ENCODE measurements around the gene CCL16.
A peak's percentile ranks its signal among the peaks of the same experiment; 100 is the strongest.

CCL16 gene

DNA sequence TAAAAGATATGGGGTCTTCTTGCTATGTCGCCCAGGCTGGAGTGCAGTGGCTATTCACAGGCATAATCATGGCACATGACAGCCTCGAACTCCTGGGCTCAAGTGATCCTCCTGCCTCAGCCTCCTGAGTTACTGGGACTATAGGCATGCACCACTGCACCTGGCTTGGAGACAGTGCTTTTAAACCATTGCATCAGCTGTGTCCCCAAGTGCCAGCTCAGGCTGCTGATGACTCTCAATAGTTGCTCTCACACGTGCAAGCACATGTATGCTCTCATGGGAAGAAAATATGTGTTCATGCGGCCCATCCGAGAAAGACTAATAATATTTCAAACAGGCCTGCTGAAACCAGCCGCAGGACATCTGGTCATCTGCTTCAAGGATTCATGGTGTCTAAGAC, 8.8 kb downstream of the CCL16 start:
- H3K27me3 ChIP-seq (ENCODE audit: control insufficient read depth in 1 of 2, insufficient read depth in 2 of 2, low read length in 2 of 2), result no peaks in the 10 kb centered on the region
- H3K4me1 ChIP-seq (ENCODE audit: control insufficient read depth in 1 of 2, insufficient read depth in 2 of 2, low read length in 2 of 2), result peaks cover 27 to 31% of the 10 kb centered on the region in 2 donors
- H3K9me3 ChIP-seq (ENCODE audit: control insufficient read depth in 1 of 2, low read length in 2 of 2), result no peaks in the 10 kb centered on the region
- H3K36me3 ChIP-seq (ENCODE audit: control insufficient read depth in 1 of 2, insufficient read depth in 2 of 2, low read length in 2 of 2), result no peaks in the 10 kb centered on the region
- no peak overlapping the region for H3K9ac ChIP-seq (ENCODE audit: low read depth in 1 of 2, low read length in 2 of 2)
- H3K4me3 ChIP-seq (ENCODE audit: low read depth in 1 of 2, low read length in 2 of 2), result no peak overlapping the region
- no peak overlapping the region for H3K27ac ChIP-seq (ENCODE audit: low read depth, low read length)

DNA sequence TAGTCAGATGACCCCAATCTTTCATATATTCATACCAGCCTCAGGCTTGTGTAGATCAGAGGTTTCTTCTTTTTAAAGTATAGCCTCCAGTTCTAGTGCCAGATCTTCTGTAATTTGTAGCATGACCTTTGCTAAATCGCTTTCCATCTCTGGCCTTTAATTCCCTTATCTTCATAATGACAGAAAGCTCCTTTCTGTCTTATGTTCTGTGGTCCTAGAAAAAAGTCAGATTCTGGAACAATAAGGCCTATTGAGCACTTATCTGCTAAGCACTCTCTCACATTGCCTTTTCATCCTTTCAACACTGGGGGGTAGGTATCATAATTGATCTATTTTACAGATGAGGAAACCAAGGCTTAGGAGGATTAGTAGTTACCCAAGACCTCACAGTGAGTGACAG, 9.2 kb downstream of the CCL16 start:
- Histone ChIP-seq H3K27me3 (ENCODE audit: control insufficient read depth in 1 of 2, insufficient read depth in 2 of 2, low read length in 2 of 2) (no peaks in the 10 kb centered on the region), H3K9me3 (ENCODE audit: control insufficient read depth in 1 of 2, low read length in 2 of 2) (no peaks in the 10 kb centered on the region), H3K4me1 (ENCODE audit: control insufficient read depth in 1 of 2, insufficient read depth in 2 of 2, low read length in 2 of 2) (peaks cover 27 to 31% of the 10 kb centered on the region in 2 donors), H3K9ac (ENCODE audit: low read depth in 1 of 2, low read length in 2 of 2) (no peak overlapping the region), H3K27ac (ENCODE audit: low read depth, low read length) (no peak overlapping the region), H3K4me3 (ENCODE audit: low read depth in 1 of 2, low read length in 2 of 2) (no peak overlapping the region), H3K36me3 (ENCODE audit: control insufficient read depth in 1 of 2, insufficient read depth in 2 of 2, low read length in 2 of 2) (no peaks in the 10 kb centered on the region)

DNA sequence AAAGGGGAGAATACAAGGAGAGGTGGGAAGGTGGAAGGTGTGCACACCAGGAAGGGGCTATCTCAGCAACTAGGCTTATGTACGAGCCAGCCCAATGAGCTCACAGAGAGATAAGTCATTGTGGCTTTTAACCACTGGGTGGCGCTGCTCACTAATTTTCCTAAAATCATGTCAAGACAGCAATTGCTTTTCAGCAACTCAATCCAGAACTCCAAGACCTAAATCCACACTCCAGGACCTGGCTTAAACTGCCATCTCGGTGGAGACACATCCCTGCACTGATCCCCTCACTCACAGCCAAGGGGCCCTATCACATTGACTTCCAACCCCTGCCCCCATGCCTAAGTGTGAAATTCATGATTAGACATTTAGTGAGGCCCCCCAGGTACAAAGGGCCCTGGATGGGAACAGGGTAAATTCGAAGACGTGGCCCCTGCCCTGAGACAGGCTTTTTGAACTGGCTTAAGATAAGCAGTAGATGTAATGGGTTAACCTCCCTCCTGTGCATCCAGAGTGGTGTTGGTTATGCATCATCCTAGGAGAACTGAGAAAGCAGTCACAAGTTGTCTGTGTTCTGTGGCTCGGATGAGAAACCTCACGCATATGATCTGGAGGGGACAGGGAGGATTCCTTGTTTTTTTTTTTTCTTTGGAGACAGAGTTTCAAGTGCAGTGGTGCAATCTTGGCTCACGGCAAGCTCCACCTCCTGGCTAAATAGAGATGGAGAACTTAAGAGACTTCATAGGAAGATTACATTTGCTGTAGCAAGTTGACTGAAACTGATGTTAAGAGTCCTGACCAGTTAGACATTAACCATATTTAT, 11.5 kb downstream of the CCL16 start:
- H3K27ac ChIP-seq (ENCODE audit: low read depth, low read length), result no peak overlapping the region
- H3K9me3 ChIP-seq (ENCODE audit: control insufficient read depth in 1 of 2, low read length in 2 of 2), result no peaks in the 10 kb centered on the region
- H3K4me1 ChIP-seq (ENCODE audit: control insufficient read depth in 1 of 2, insufficient read depth in 2 of 2, low read length in 2 of 2), result peaks cover 26 to 27% of the 10 kb centered on the region in 2 donors
- H3K9ac ChIP-seq (ENCODE audit: low read depth in 1 of 2, low read length in 2 of 2), result no peak overlapping the region
- H3K36me3 ChIP-seq (ENCODE audit: control insufficient read depth in 1 of 2, insufficient read depth in 2 of 2, low read length in 2 of 2), result no peaks in the 10 kb centered on the region
- no peak overlapping the region for H3K4me3 ChIP-seq (ENCODE audit: low read depth in 1 of 2, low read length in 2 of 2)
- H3K27me3 ChIP-seq (ENCODE audit: control insufficient read depth in 1 of 2, insufficient read depth in 2 of 2, low read length in 2 of 2), result no peaks in the 10 kb centered on the region

DNA sequence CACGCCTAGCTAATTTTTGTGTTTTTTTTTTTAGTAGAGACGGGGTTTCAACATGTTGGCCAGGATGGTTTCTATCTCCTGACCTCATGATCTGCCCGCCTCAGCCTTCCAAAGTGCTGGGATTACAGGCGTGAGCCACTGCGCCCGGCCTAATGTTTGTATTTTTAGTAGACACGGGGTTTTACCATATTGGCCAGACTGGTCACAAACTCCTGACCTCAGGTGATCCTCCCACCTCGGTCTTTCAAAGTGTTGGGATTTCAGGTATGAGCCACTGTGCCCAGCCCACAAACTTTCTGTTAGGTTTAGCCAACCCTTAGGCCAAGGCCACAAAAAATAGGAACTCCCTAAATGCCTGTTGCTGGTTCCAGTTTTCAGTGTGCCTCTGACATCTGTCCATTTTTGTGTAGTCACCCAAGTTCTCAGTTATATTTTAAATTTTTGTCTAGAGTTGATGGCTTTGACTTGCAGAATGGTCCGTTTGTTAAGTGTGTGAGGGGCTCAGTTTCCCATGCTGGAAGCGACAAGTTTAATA, 12.7 kb downstream of the CCL16 start:
- Histone ChIP-seq H3K4me3 (ENCODE audit: low read depth in 1 of 2, low read length in 2 of 2) (no peak overlapping the region), H3K36me3 (ENCODE audit: control insufficient read depth in 1 of 2, insufficient read depth in 2 of 2, low read length in 2 of 2) (no peaks in the 10 kb centered on the region), H3K9ac (ENCODE audit: low read depth in 1 of 2, low read length in 2 of 2) (no peak overlapping the region), H3K9me3 (ENCODE audit: control insufficient read depth in 1 of 2, low read length in 2 of 2) (no peaks in the 10 kb centered on the region), H3K27ac (ENCODE audit: low read depth, low read length) (no peak overlapping the region), H3K27me3 (ENCODE audit: control insufficient read depth in 1 of 2, insufficient read depth in 2 of 2, low read length in 2 of 2) (no peaks in the 10 kb centered on the region), H3K4me1 (ENCODE audit: control insufficient read depth in 1 of 2, insufficient read depth in 2 of 2, low read length in 2 of 2) (peaks cover 21 to 22% of the 10 kb centered on the region in 2 donors)

DNA sequence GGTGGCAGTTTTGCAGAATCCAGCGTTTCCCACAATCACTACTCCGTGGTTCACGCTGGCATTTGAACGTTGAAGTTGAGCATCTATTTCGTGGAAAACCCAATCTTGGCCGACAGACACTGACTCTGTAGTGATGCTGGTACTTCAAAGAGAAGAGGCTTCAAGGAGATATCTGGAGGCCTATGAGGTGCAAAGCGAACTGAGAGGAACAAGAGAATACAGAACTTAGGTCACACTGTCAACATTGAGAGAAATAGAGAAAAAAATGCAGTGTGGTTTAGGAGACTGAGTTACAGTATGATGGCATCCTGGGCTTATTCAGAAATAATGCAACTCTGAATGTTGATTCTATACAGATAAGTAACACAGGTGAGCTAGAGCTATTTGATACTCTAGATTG, 16.0 kb downstream of the CCL16 start:
- Histone ChIP-seq H3K9me3 (ENCODE audit: control insufficient read depth in 1 of 2, low read length in 2 of 2) (no peaks in the 10 kb centered on the region), H3K9ac (ENCODE audit: low read depth in 1 of 2, low read length in 2 of 2) (no peak overlapping the region), H3K4me3 (ENCODE audit: low read depth in 1 of 2, low read length in 2 of 2) (no peak overlapping the region), H3K27ac (ENCODE audit: low read depth, low read length) (no peak overlapping the region), H3K36me3 (ENCODE audit: control insufficient read depth in 1 of 2, insufficient read depth in 2 of 2, low read length in 2 of 2) (no peaks in the 10 kb centered on the region), H3K4me1 (ENCODE audit: control insufficient read depth in 1 of 2, insufficient read depth in 2 of 2, low read length in 2 of 2) (peaks cover 5 to 6% of the 10 kb centered on the region in 2 donors), H3K27me3 (ENCODE audit: control insufficient read depth in 1 of 2, insufficient read depth in 2 of 2, low read length in 2 of 2) (peaks cover 0 to under 1% of the 10 kb centered on the region in 2 donors)

DNA sequence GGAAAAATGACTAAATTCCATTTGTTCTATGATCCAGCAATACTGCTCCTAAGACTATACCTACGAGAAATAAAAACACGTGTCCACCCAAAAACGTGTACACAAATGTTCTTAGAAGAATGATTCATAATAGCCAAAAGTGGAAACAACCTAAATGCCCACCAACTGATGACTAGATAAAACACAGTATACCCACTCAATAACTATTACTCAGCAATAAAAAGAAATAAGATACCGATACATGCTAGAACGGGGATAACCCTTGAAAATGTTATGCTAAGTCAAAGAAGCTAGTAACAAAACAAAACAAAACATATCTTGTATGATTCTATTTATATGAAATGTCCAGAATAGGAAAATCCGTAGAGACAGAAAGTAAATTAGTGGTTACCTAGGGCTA, 17.6 kb downstream of the CCL16 start:
- Histone ChIP-seq H3K36me3 (ENCODE audit: control insufficient read depth in 1 of 2, insufficient read depth in 2 of 2, low read length in 2 of 2) (no peaks in the 10 kb centered on the region), H3K4me3 (ENCODE audit: low read depth in 1 of 2, low read length in 2 of 2) (no peak overlapping the region), H3K4me1 (ENCODE audit: control insufficient read depth in 1 of 2, insufficient read depth in 2 of 2, low read length in 2 of 2) (no peaks in the 10 kb centered on the region), H3K27me3 (ENCODE audit: control insufficient read depth in 1 of 2, insufficient read depth in 2 of 2, low read length in 2 of 2) (peaks cover 1 to 4% of the 10 kb centered on the region in 2 donors), H3K27ac (ENCODE audit: low read depth, low read length) (no peak overlapping the region), H3K9me3 (ENCODE audit: control insufficient read depth in 1 of 2, low read length in 2 of 2) (no peaks in the 10 kb centered on the region), H3K9ac (ENCODE audit: low read depth in 1 of 2, low read length in 2 of 2) (no peak overlapping the region)

DNA sequence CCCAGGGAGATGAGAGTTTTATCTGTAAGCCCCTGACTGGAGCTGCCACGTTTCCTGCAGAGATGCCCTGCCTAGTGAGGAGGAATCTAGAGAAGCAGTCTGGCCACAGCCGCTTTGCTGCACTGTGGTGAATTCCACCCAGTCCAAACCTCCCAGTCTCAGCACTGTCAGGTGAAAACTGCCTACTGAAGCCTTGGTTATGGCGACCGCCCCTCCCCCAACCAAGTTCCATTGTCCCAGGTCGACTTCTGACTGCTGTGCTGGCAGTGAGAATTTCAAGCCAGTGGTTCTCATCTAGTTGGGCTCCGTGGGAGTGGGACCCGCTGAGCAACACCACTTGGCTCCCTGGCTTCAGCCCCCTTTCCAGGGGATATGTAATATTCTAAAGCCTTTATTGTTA, 27.6 kb downstream of the CCL16 start:
- Histone ChIP-seq H3K9me3 (ENCODE audit: control insufficient read depth in 1 of 2, low read length in 2 of 2) (no peaks in the 10 kb centered on the region), H3K9ac (ENCODE audit: low read depth in 1 of 2, low read length in 2 of 2) (no peak overlapping the region), H3K27ac (ENCODE audit: low read depth, low read length) (no peak overlapping the region), H3K4me1 (ENCODE audit: control insufficient read depth in 1 of 2, insufficient read depth in 2 of 2, low read length in 2 of 2) (no peaks in the 10 kb centered on the region), H3K4me3 (ENCODE audit: low read depth in 1 of 2, low read length in 2 of 2) (no peak overlapping the region), H3K36me3 (ENCODE audit: control insufficient read depth in 1 of 2, insufficient read depth in 2 of 2, low read length in 2 of 2) (no peaks in the 10 kb centered on the region), H3K27me3 (ENCODE audit: control insufficient read depth in 1 of 2, insufficient read depth in 2 of 2, low read length in 2 of 2) (peaks cover 0 to 3% of the 10 kb centered on the region in 2 donors)

DNA sequence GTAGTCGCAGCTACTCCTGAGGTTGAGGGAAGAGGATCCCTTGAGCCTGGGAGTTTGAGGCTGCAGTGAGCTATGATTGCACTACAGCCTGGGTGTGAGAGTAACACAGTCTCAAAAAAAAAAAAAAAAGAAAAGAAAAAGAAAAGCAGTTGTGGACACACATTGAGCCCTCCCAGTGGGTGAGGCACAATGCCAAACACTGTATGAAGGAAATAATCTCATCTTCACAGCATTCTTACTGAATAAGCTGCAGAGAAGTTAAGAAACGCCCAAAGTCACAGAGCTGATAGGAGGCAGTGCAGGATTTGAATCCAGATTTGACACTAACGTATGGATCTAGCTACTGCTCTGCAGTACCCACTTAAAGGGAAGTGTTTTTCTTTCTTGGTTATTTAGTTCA, 31.9 kb downstream of the CCL16 start:
- Histone ChIP-seq H3K36me3 (ENCODE audit: control insufficient read depth in 1 of 2, insufficient read depth in 2 of 2, low read length in 2 of 2) (no peaks in the 10 kb centered on the region), H3K9ac (ENCODE audit: low read depth in 1 of 2, low read length in 2 of 2) (no peak overlapping the region), H3K27ac (ENCODE audit: low read depth, low read length) (no peak overlapping the region), H3K4me3 (ENCODE audit: low read depth in 1 of 2, low read length in 2 of 2) (no peak overlapping the region), H3K9me3 (ENCODE audit: control insufficient read depth in 1 of 2, low read length in 2 of 2) (no peaks in the 10 kb centered on the region), H3K27me3 (ENCODE audit: control insufficient read depth in 1 of 2, insufficient read depth in 2 of 2, low read length in 2 of 2) (no peaks in the 10 kb centered on the region), H3K4me1 (ENCODE audit: control insufficient read depth in 1 of 2, insufficient read depth in 2 of 2, low read length in 2 of 2) (peaks cover 0 to 3% of the 10 kb centered on the region in 2 donors)

DNA sequence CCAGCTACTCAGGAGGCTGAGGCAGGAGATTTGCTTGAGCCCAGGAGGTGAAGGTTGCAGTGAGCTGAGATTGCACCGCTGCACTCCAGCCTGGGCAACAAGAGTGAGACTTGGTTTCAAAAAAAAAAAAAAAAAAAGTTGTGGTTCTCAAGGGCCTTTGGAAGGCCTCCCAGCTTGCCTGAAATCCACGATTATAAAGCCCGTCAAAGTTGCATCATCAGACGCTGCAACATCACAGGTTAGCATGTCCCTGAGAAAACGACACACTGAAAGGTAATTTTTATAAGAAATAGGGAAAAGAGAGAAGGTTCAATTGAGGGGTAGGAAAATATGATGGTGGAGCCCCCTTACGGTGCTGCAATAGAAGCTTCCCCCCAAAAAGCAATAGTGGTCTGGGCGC, 33.2 kb downstream of the CCL16 start:
- Histone ChIP-seq H3K27ac (ENCODE audit: low read depth, low read length) (no peak overlapping the region), H3K4me3 (ENCODE audit: low read depth in 1 of 2, low read length in 2 of 2) (no peak overlapping the region), H3K9ac (ENCODE audit: low read depth in 1 of 2, low read length in 2 of 2) (no peak overlapping the region), H3K27me3 (ENCODE audit: control insufficient read depth in 1 of 2, insufficient read depth in 2 of 2, low read length in 2 of 2) (no peaks in the 10 kb centered on the region), H3K36me3 (ENCODE audit: control insufficient read depth in 1 of 2, insufficient read depth in 2 of 2, low read length in 2 of 2) (no peaks in the 10 kb centered on the region), H3K4me1 (ENCODE audit: control insufficient read depth in 1 of 2, insufficient read depth in 2 of 2, low read length in 2 of 2) (peaks cover 3 to 6% of the 10 kb centered on the region in 2 donors), H3K9me3 (ENCODE audit: control insufficient read depth in 1 of 2, low read length in 2 of 2) (no peaks in the 10 kb centered on the region)

DNA sequence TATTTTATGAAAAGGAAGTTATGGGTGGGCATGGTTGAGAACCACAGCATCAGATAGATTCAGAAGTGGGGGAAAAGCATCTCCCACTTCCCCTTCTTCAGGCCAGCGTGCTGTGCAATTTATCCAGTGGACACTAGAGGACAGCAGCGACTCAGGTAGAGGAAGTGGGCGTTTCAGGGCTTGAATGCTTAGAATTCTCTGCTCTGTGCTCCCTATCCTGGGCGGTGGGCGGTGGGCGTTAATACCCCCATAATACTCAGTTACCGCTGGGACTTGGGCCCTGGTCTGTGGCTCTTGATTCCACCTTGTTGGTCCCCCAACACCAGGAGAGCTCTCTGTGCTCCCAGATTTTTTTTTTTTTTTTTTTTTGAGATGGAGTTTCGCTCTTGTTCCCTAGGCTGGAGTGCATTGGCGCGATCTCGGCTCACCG, 34.1 kb downstream of the CCL16 start:
- peaks cover 12 to 13% of the 10 kb centered on the region in 2 donors for H3K4me1 ChIP-seq (ENCODE audit: control insufficient read depth in 1 of 2, insufficient read depth in 2 of 2, low read length in 2 of 2)
- H3K27ac ChIP-seq (ENCODE audit: low read depth, low read length), result no peak overlapping the region
- H3K9ac ChIP-seq (ENCODE audit: low read depth in 1 of 2, low read length in 2 of 2), result peak overlapping the region in 1 of 2 donors; percentile 43
- H3K4me3 ChIP-seq (ENCODE audit: low read depth in 1 of 2, low read length in 2 of 2), result peak overlapping the region; percentile 58 to 65
- H3K9me3 ChIP-seq (ENCODE audit: control insufficient read depth in 1 of 2, low read length in 2 of 2), result no peaks in the 10 kb centered on the region
- no peaks in the 10 kb centered on the region for H3K36me3 ChIP-seq (ENCODE audit: control insufficient read depth in 1 of 2, insufficient read depth in 2 of 2, low read length in 2 of 2)
- H3K27me3 ChIP-seq (ENCODE audit: control insufficient read depth in 1 of 2, insufficient read depth in 2 of 2, low read length in 2 of 2), result no peaks in the 10 kb centered on the region

All from duodenal mucosa (tissue), 2 donors.